Neutrophil (primary cell): Measurements from ENCODE around the gene SUB1.

Experiments used
- H3K27ac ChIP-seq: fragments of 200-600 bp; sonication (generic); 2 replicates; pipeline ENCODE4 v1.5.1; 2016; ENCODE audit warnings: mild to moderate bottlenecking, moderate library complexity
- H3K27me3 ChIP-seq: fragments of 200-600 bp; sonication (generic); 2 replicates; pipeline ENCODE4 v1.6.0; 2016; ENCODE audit warnings: mild to moderate bottlenecking
- H3K36me3 ChIP-seq: fragments of 200-600 bp; sonication (generic); 2 replicates; pipeline ENCODE4 v1.5.1; 2017
- H3K4me1 ChIP-seq, 2 experiments: fragments of 200-600 bp in 1 of 2; sonication (generic) in 1 of 2; 1 replicate in 1 of 2; 2 replicates in 1 of 2; pipeline versions ENCODE4 v1.5.1 to v1.6.1; 2013 to 2016; ENCODE audit warnings: low read depth in 1 of 2, low read length in 1 of 2, mild to moderate bottlenecking in 1 of 2, moderate library complexity in 1 of 2; ENCODE audit not compliant: control insufficient read depth in 1 of 2, insufficient read depth in 1 of 2
- H3K4me3 ChIP-seq, 2 experiments: fragments of 200-600 bp in 1 of 2; sonication (generic) in 1 of 2; 1 replicate in 1 of 2; 2 replicates in 1 of 2; pipeline ENCODE4 v1.5.1; 2013 to 2016; ENCODE audit warnings: low read depth in 1 of 2, low read length in 1 of 2, mild to moderate bottlenecking in 1 of 2, moderate library complexity in 1 of 2
- H3K9me3 ChIP-seq: fragments of 200-600 bp; sonication (generic); 2 replicates; pipeline ENCODE4 v1.5.1; 2016
- CTCF ChIP-seq: fragments of 200-600 bp; sonication (generic); IDR thresholded peaks from 2 replicates; pipeline ENCODE4 v1.5.1; 2016; ENCODE audit warnings: antibody characterized with exemption

SUB1 gene

DNA sequence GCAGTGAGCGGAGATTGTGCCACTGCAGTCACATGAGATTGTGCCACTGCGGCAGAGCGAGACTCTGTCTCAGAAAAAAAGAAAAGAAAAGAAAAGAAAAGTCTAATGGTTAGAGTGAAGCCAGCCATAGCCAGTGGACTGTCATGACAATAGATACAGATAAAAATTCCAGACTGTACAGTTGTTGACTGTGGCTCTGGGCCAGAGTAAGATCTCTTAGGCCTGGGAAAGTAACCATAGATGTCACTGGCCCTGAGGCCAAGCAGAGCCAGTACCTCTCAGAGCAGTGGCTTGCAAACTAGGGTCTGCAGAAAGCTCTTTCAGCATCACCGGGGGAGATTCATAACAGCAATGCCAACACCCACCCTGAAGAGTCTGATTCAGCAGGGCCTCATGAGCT lies 44.1 kb upstream of the SUB1 start:
- H3K4me3 ChIP-seq: no peak overlapping the region
- no peak for TF ChIP-seq CTCF
- H3K4me1 ChIP-seq: peaks cover 40 to 45% of the 10 kb centered on the region in 2 experiments
- no peaks in the 10 kb centered on the region for H3K9me3 ChIP-seq
- no peaks in the 10 kb centered on the region for H3K36me3 ChIP-seq
- H3K27ac ChIP-seq: no peak overlapping the region
- H3K27me3 ChIP-seq: peaks cover 7% of the 10 kb centered on the region

- peaks cover 7% of the 10 kb centered on the region for H3K27me3 ChIP-seq
- no peaks in the 10 kb centered on the region for H3K9me3 ChIP-seq
- H3K4me3 ChIP-seq: no peak overlapping the region
- peaks cover 35 to 36% of the 10 kb centered on the region in 2 experiments for H3K4me1 ChIP-seq
- H3K36me3 ChIP-seq: no peaks in the 10 kb centered on the region
- H3K27ac ChIP-seq: no peak overlapping the region
- no peak for TF ChIP-seq CTCF
Measured at GRCh38 chr5:32542216-32543059, 42.9 kb upstream of the SUB1 start.

DNA sequence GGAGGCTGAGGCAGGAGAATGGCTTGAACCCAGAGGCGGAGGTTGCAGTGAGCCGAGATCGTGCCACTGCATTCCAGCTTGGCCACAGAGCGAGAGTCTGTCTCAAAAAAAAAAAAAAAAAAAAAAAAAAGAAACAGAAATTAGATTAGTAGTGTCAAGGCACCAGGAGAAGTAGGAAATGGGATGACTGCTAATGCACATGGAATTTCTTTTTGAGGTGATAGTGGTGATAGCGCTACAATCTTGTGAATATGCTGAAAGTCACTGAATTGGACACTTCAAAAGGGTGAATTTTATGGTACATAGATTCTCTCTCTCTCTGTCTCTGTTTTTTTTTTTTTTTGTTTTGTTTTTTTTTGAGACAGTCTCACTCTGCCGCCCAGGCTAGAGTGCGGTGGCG lies 42.1 kb upstream of the SUB1 start:
- no peak for TF ChIP-seq CTCF
- H3K4me3 ChIP-seq: no peak overlapping the region
- H3K27me3 ChIP-seq: peaks cover 7% of the 10 kb centered on the region
- no peaks in the 10 kb centered on the region for H3K9me3 ChIP-seq
- H3K27ac ChIP-seq: no peak overlapping the region
- H3K36me3 ChIP-seq: no peaks in the 10 kb centered on the region
- peaks cover 27 to 28% of the 10 kb centered on the region in 2 experiments for H3K4me1 ChIP-seq

DNA sequence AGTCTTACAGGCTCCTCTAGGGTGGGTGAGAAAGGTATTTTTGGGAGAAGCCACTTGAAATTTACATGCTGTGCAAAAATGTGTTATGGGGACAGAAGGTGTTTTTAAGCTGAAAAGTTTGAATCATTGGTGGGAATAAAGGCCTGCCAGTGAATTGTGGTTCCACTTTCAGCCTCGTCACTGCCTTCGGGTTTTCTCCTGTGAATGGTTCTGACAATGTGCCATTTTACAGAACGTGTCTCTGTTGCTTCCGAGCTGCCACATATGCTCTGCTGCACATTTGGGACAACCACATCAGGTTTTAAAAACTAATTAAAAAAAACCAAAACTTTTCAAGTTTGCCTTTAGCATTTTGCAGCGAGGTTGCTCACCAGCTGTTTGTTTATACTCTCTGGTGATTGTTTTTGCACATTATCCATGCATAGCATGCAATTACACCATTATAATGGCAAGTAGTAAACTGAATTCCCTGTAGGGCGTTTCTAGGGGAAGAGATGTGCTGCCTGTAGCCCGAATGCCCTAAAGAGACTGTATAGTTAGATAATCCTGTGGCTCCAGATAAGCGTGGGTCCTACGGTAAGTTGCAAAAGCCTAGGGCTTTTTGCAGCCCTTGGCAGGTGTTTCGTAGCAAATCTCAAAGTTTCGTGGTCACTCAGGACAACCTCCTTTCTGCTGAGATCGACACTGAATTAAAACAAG lies 40.1 kb upstream of the SUB1 start:
- H3K4me1 ChIP-seq: peaks cover 13 to 15% of the 10 kb centered on the region in 2 experiments
- TF ChIP-seq CTCF: no peak
- no peak overlapping the region for H3K27ac ChIP-seq
- no peaks in the 10 kb centered on the region for H3K9me3 ChIP-seq
- no peaks in the 10 kb centered on the region for H3K36me3 ChIP-seq
- H3K4me3 ChIP-seq: no peak overlapping the region
- peaks cover 7% of the 10 kb centered on the region for H3K27me3 ChIP-seq

GRCh38 chr5:32551194-32551593 lies 34.2 kb upstream of the SUB1 start:
- H3K4me1 ChIP-seq: peaks cover 42 to 45% of the 10 kb centered on the region in 2 experiments
- H3K9me3 ChIP-seq: no peaks in the 10 kb centered on the region
- TF ChIP-seq CTCF: no peak
- no peaks in the 10 kb centered on the region for H3K36me3 ChIP-seq
- no peaks in the 10 kb centered on the region for H3K27me3 ChIP-seq
- peak overlapping the region; percentile 72 for H3K27ac ChIP-seq
- H3K4me3 ChIP-seq: no peak overlapping the region
